ENCODE results near the gene TSHZ1. TPM values are rescaled to one million over a fixed set of nuclear protein-coding genes. Genes with fewer than 3 reads are reported as not detected.

TSHZ1 gene
- polyA plus RNA-seq, 1 of the 3 experiments (the other 2 are of a cell fraction), result 2.6 TPM

DNA sequence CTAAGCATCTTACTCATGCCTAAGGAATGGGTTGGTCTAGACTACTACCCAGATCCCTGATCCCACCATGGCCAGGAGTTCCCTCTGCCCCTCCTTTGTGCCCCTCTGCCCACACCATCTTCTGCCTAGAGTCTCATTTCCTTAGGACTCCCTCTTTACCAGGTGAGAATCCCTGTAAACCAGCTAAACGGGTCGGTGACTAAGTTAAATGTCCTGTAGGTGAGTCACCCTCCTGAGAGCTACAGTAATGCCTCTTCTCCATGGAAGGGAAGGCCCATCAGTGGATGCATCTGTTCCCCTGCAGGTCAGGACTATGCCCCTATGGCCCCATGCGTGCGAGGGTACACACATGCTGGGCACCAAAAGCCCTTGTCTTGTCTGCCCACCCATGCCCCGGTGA lies 27.1 kb upstream of the TSHZ1 start:
- H3K9me3 ChIP-seq, result no peaks in the 10 kb centered on the region
- peaks cover 0 to 5% of the 10 kb centered on the region in 2 experiments; a peak in 1 of 4 replicates for H3K4me1 ChIP-seq (ENCODE audit: control insufficient read depth in 1 of 2, insufficient read depth in 2 of 2, low read depth in 1 of 2, low read length in 1 of 2)
- no peak overlapping the region for H3K4me2 ChIP-seq
- H2AFZ ChIP-seq (ENCODE audit: low read depth), result no peak overlapping the region
- H3K9ac ChIP-seq, result no peak overlapping the region
- H3K27me3 ChIP-seq (ENCODE audit: insufficient read depth), result no peaks in the 10 kb centered on the region
- H3K9me2 ChIP-seq, result no peaks in the 10 kb centered on the region
- H3K79me2 ChIP-seq (ENCODE audit: insufficient read depth), result no peaks in the 10 kb centered on the region
- no peaks in the 10 kb centered on the region for H3F3A ChIP-seq (replicated peaks; ENCODE audit: insufficient read depth)
- no peak overlapping the region for H3K27ac ChIP-seq (ENCODE audit: low read depth in 2 of 2, low read length in 1 of 2)
- TF ChIP-seq USF1 (IDR thresholded peaks at IDR 0.05; ENCODE audit: borderline replicate concordance, low read depth) (no peak), FOXJ3 (CRISPR knock-in tag; IDR thresholded peaks at IDR 0.05) (no peak), TCF12 (IDR thresholded peaks at IDR 0.05) (no peak), RCOR1 (IDR thresholded peaks at IDR 0.05; ENCODE audit: low read length) (no peak), SIN3A (IDR thresholded peaks at IDR 0.05; ENCODE audit: borderline replicate concordance, low read depth, low read length) (no peak), GATA2 (CRISPR knock-in tag; IDR thresholded peaks at IDR 0.05) (no peak), EP300 (IDR thresholded peaks at IDR 0.05; ENCODE audit: borderline replicate concordance in 1 of 2, low read depth in 1 of 2, low read length in 1 of 2) (no peak), RFX5 (IDR thresholded peaks at IDR 0.05; ENCODE audit: low read length) (no peak), SMC3 (IDR thresholded peaks at IDR 0.05; ENCODE audit: low read depth, low read length) (no peak), RXRA (IDR thresholded peaks at IDR 0.05; ENCODE audit: borderline replicate concordance, low read depth) (no peak), GABPA (IDR thresholded peaks at IDR 0.05; ENCODE audit: low read depth) (no peak), TAF1 (IDR thresholded peaks at IDR 0.05; ENCODE audit: borderline replicate concordance, low read depth, low read length) (no peak), MEF2A (IDR thresholded peaks at IDR 0.05; ENCODE audit: borderline replicate concordance, low read depth) (no peak)
- TF ChIP-seq, protein P1, sequence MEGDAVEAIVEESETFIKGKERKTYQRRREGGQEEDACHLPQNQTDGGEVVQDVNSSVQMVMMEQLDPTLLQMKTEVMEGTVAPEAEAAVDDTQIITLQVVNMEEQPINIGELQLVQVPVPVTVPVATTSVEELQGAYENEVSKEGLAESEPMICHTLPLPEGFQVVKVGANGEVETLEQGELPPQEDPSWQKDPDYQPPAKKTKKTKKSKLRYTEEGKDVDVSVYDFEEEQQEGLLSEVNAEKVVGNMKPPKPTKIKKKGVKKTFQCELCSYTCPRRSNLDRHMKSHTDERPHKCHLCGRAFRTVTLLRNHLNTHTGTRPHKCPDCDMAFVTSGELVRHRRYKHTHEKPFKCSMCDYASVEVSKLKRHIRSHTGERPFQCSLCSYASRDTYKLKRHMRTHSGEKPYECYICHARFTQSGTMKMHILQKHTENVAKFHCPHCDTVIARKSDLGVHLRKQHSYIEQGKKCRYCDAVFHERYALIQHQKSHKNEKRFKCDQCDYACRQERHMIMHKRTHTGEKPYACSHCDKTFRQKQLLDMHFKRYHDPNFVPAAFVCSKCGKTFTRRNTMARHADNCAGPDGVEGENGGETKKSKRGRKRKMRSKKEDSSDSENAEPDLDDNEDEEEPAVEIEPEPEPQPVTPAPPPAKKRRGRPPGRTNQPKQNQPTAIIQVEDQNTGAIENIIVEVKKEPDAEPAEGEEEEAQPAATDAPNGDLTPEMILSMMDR (IDR thresholded peaks at IDR 0.05), result no peak
- TF ChIP-seq, protein P2, sequence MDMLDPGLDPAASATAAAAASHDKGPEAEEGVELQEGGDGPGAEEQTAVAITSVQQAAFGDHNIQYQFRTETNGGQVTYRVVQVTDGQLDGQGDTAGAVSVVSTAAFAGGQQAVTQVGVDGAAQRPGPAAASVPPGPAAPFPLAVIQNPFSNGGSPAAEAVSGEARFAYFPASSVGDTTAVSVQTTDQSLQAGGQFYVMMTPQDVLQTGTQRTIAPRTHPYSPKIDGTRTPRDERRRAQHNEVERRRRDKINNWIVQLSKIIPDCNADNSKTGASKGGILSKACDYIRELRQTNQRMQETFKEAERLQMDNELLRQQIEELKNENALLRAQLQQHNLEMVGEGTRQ (IDR thresholded peaks at IDR 0.05; ENCODE audit: borderline replicate concordance, low read depth, low read length), result no peak
- TF ChIP-seq, protein P3, sequence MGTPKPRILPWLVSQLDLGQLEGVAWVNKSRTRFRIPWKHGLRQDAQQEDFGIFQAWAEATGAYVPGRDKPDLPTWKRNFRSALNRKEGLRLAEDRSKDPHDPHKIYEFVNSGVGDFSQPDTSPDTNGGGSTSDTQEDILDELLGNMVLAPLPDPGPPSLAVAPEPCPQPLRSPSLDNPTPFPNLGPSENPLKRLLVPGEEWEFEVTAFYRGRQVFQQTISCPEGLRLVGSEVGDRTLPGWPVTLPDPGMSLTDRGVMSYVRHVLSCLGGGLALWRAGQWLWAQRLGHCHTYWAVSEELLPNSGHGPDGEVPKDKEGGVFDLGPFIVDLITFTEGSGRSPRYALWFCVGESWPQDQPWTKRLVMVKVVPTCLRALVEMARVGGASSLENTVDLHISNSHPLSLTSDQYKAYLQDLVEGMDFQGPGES (IDR thresholded peaks at IDR 0.05; ENCODE audit: low read depth, low read length), result no peak
- H4K20me1 ChIP-seq (ENCODE audit: insufficient read depth), result no peaks in the 10 kb centered on the region
- ChIA-PET POLR2A (no interaction called here), CTCF (no interaction called here)
- H3K4me3 ChIP-seq (ENCODE audit: low read depth in 2 of 2, low read length in 1 of 2), result no peak overlapping the region
- WGBS (ENCODE audit: low lambda C conversion rate), result 40% methylated on average over 3 of the region's 5 CpGs
- no peak for DNase-seq
- H3K36me3 ChIP-seq (replicated peaks in 1 of 2; ENCODE audit: control insufficient read depth in 1 of 2, insufficient read depth in 2 of 2, low read length in 1 of 2), result no peaks in the 10 kb centered on the region

All from SK-N-SH (cell line).